Uterus (tissue), 2 donors: ENCODE measurements around the gene NCBP3.

Source experiments
- CTCF ChIP-seq, 4 experiments: fragments of 200-600 bp in 2 of 4; fragments of 450-650 bp in 2 of 4; sonication (generic) in 2 of 4; IDR thresholded peaks; one replicate each; pipeline ENCODE4 v1.5.1; 2016 to 2019; ENCODE audit warnings: antibody characterized with exemption in 4 of 4, mild to moderate bottlenecking in 2 of 4, moderate library complexity in 1 of 4
- POLR2A ChIP-seq, 2 donors: fragments of 450-650 bp; IDR thresholded peaks; one replicate each; pipeline ENCODE4 v1.6.1; 2016; ENCODE audit warnings: antibody characterized with exemption in 2 of 2, mild to moderate bottlenecking in 1 of 2, moderate library complexity in 1 of 2

- TF ChIP-seq POLR2A (IDR thresholded peaks at IDR 0.05) = no peak
- TF ChIP-seq CTCF (IDR thresholded peaks at IDR 0.05) = no peak
Measured at GRCh38 chr17:3762922-3763776, 82.9 kb downstream of the NCBP3 start.
